Thyroid gland (tissue), 4 donors: ENCODE data around the gene CREB5. TPM values are rescaled to one million over a fixed set of nuclear protein-coding genes. Genes with fewer than 3 reads are reported as not detected.
"Not testable (repeated sequence)": the region's sequence is repeated elsewhere in the genome, so short reads cannot be mapped to it uniquely, and the experiment has no call there.

ENCODE experiments used
- DNase-seq, 2 donors: peaks; one replicate each; pipeline ENCODE4 v3.0.0-alpha.2; 2019
- H3K27ac ChIP-seq, 3 donors: fragments of 200-600 bp; sonication (generic); 1 replicate in 2 of 3; 2 replicates in 1 of 3; pipeline ENCODE4 v1.5.1; 2016 to 2019; ENCODE audit warnings: mild to moderate bottlenecking in 1 of 3, moderate library complexity in 1 of 3
- H3K27me3 ChIP-seq: fragments of 200-600 bp; sonication (generic); one replicate; pipeline ENCODE4 v1.5.1; 2019
- H3K36me3 ChIP-seq, 2 donors: fragments of 200-600 bp; sonication (generic); one replicate each; pipeline ENCODE4 v1.5.1; 2016 to 2019
- H3K4me1 ChIP-seq, 2 donors: fragments of 200-600 bp; sonication (generic); one replicate each; pipeline ENCODE4 v1.5.1; 2017 to 2019
- H3K4me3 ChIP-seq, 3 donors: fragments of 200-600 bp; sonication (generic); replicated peaks in 1 of 3; 1 replicate in 2 of 3; 2 replicates in 1 of 3; pipeline ENCODE4 v1.5.1; 2016; ENCODE audit warnings: mild to moderate bottlenecking in 1 of 3
- H3K9me3 ChIP-seq: fragments of 200-600 bp; sonication (generic); one replicate; pipeline ENCODE4 v1.5.1; 2017
- CTCF ChIP-seq, 6 experiments: fragments of 200-600 bp in 3 of 6; fragments of 450-650 bp in 3 of 6; sonication (generic) in 3 of 6; IDR thresholded peaks; one replicate each; pipeline ENCODE4 v1.5.1; 2016 to 2019; ENCODE audit warnings: antibody characterized with exemption in 6 of 6, mild to moderate bottlenecking in 2 of 6, inconsistent platforms in 1 of 6, moderate library complexity in 1 of 6
- POLR2A ChIP-seq, 2 donors: fragments of 450-650 bp; IDR thresholded peaks; one replicate each; pipeline ENCODE4 v1.6.1; 2017; ENCODE audit warnings: antibody characterized with exemption in 2 of 2, mild to moderate bottlenecking in 2 of 2, moderate library complexity in 1 of 2
- WGBS, 2 donors: methylation state at CpG; one replicate each; pipeline ENCODE4 v1.1.5; 2017; 5-methylcytosine and 5-hydroxymethylcytosine counted together
- intact Hi-C: fragments of 100-400 bp; cut with DNase I; formaldehyde crosslinking; loops from one replicate; pipeline ENCODE4 v1.15.1; 2023
- total RNA-seq, 4 donors: library from RNA; depleted of rRNA; stranded (reverse); fragments of >200 nt; gene quantifications; one replicate each; pipeline ENCODE4 v1.2.3, GENCODE V29; 2016

The CREB5 gene
- total RNA-seq, 4 donors from 2014 or later = 2.5 to 13.6 (median 6.5) TPM

GRCh38 chr7:28607855-28608193 is 195.5 kb downstream of the CREB5 start:
- H3K36me3 ChIP-seq = no peaks in the 10 kb centered on the region
- intact Hi-C loops = no loop called here
- no peak overlapping the region for H3K27ac ChIP-seq
- WGBS, 2 donors = 83% methylated on average over 4 of the region's 4 CpGs
- H3K4me3 ChIP-seq = no peak overlapping the region
- peaks cover 0 to 8% of the 10 kb centered on the region in 2 donors for H3K4me1 ChIP-seq
- DNase-seq = no peak
- H3K9me3 ChIP-seq = no peaks in the 10 kb centered on the region
- no peaks in the 10 kb centered on the region for H3K27me3 ChIP-seq
- TF ChIP-seq POLR2A (IDR thresholded peaks at IDR 0.05) (no peak), CTCF (IDR thresholded peaks at IDR 0.05) (no peak)

DNA sequence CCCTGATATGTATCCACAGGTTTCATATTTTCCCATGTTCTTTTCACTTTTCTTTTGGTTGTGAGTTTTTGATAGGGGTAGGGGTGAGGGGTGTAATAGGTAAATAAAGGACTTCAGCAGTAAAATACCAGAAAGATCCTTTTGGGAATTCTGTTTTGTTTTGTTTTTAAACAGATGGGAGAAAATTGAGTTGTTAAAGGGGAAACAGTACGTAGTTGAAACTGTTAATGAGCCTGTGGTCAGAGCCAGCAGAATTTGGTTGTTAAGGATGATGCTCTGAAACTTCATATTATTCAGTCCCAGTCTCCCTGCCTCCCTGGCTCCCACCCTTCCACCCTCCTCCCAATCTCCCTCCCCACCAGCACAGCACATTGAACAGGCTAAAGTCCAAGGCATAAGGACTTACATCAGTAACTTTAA is 195.9 kb downstream of the CREB5 start:
- TF ChIP-seq CTCF (IDR thresholded peaks at IDR 0.05) (no peak), POLR2A (IDR thresholded peaks at IDR 0.05) (no peak)
- H3K4me3 ChIP-seq = no peak overlapping the region
- 90 to 92% methylated on average over 1 of the region's 1 CpG for WGBS, 2 donors
- no peaks in the 10 kb centered on the region for H3K36me3 ChIP-seq
- H3K27me3 ChIP-seq = no peaks in the 10 kb centered on the region
- intact Hi-C loops = no loop called here
- DNase-seq = no peak
- no peaks in the 10 kb centered on the region for H3K9me3 ChIP-seq
- H3K27ac ChIP-seq = no peak overlapping the region
- peaks cover 0 to 8% of the 10 kb centered on the region in 2 donors for H3K4me1 ChIP-seq

- TF ChIP-seq CTCF (IDR thresholded peaks at IDR 0.05) (no peak), POLR2A (IDR thresholded peaks at IDR 0.05) (no peak)
- no peak for DNase-seq
- Histone ChIP-seq H3K27me3 (no peaks in the 10 kb centered on the region), H3K4me1 (peaks cover 0 to 8% of the 10 kb centered on the region in 2 donors), H3K36me3 (no peaks in the 10 kb centered on the region), H3K4me3 (no peak overlapping the region), H3K27ac (no peak overlapping the region), H3K9me3 (no peaks in the 10 kb centered on the region)
- 82 to 90% methylated on average over 3 of the region's 3 CpGs for WGBS, 2 donors
- intact Hi-C loops = no loop called here
These were observed 196.4 kb downstream of the CREB5 start for GRCh38 chr7:28608731-28609130.

- 58 to 63% methylated on average over 3 of the region's 3 CpGs for WGBS, 2 donors
- H3K36me3 ChIP-seq = no peaks in the 10 kb centered on the region
- no peak overlapping the region for H3K27ac ChIP-seq
- H3K27me3 ChIP-seq = no peaks in the 10 kb centered on the region
- no peaks in the 10 kb centered on the region for H3K9me3 ChIP-seq
- TF ChIP-seq CTCF (IDR thresholded peaks at IDR 0.05) (no peak), POLR2A (IDR thresholded peaks at IDR 0.05) (no peak)
- no peak overlapping the region for H3K4me3 ChIP-seq
- no peak for DNase-seq
- intact Hi-C loops = no loop called here
- H3K4me1 ChIP-seq = peaks cover 0 to 8% of the 10 kb centered on the region in 2 donors
These were observed 197.3 kb downstream of the CREB5 start for GRCh38 chr7:28609608-28610007.

DNA sequence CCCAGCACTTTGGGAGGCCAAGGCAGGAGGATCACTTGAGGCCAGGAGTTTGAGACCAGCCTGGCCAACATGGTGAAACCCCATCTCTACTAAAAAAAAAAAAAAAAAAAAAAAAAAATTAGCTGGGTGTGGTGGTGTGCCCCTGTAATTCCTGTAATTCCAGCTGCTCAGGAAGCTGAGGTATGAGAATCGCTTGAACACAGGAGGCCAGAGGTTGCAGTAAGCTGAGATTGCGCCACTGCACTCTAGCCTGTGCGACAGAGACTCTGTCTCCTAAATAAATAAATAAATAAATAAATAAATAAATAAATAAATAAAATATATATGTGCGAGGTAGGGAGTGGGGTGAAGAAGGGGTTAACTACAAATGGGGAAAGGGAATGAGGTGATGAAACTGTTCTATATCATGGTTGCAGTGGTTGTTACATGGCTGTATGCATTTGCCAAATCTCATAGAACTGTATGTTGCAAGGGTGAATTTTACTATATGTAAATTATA is 199.1 kb downstream of the CREB5 start:
- intact Hi-C loops, H3K36me3 ChIP-seq, DNase-seq, H3K27ac ChIP-seq, H3K4me1 ChIP-seq, H3K4me3 ChIP-seq, H3K9me3 ChIP-seq, H3K27me3 ChIP-seq: not testable (repeated sequence)
- 96% methylated on average over 4 of the region's 4 CpGs for WGBS, 2 donors

DNA sequence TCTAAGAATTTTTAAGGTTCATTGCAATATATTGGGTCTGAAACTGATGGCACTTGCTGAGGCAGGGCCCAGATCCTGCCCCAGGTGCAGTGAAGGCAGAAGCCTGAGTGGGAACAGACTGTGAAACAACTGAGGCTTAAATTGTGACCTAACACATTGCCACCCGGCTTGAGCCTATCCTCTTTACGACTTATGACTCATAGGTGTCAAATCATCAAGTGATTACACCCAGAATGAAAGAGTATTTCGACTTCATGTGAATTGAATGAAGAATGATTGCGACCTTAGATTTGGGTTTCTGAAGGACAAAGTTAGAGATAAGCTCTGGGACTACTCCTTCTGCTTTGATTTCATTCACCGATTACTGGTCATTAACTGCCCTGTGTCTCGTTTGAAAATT is 200.9 kb downstream of the CREB5 start:
- TF ChIP-seq CTCF (IDR thresholded peaks at IDR 0.05) (no peak), POLR2A (IDR thresholded peaks at IDR 0.05) (no peak)
- 92 to 96% methylated on average over 6 of the region's 6 CpGs for WGBS, 2 donors
- Histone ChIP-seq H3K27ac (no peak overlapping the region), H3K4me1 (peaks cover 0 to 8% of the 10 kb centered on the region in 2 donors), H3K36me3 (no peaks in the 10 kb centered on the region), H3K9me3 (no peaks in the 10 kb centered on the region), H3K27me3 (no peaks in the 10 kb centered on the region), H3K4me3 (no peak overlapping the region)
- intact Hi-C loops = no loop called here
- no peak for DNase-seq
